Measurements from ENCODE around the gene PDHB. TPM values are rescaled to one million over a fixed set of nuclear protein-coding genes. Genes with fewer than 3 reads are reported as not detected.

PDHB gene
- total and polyA plus RNA-seq, 12 donors, result 59.2 to 264 (median 102) TPM

DNA sequence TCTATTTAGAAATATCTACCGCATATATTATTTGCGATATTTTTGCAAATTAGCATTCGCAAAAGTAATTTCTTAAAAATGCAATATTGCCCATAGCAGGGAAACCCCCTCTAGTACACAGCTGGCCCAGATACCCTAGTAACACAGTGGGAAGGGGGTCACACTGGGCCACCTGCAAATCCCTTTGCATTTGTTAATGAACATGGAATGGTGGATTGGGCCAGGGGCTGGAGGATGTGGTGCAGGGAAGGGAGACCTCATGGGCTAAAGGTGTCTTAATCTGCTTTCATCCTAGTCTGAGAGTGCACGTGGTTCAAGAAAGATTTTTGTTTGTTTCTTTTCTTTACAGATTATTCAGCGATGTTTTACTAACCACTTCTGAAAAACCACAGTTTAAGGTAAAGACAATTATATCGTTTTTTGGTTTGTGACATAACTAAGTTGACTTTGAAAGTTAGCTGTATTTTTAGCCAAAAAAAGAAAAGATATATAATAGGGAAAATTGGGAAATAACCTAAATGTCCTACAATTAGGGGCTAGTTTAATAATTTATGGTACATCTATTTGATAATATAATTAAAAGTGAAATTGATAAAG, 30.0 kb downstream of the PDHB start:
- no peak for DNase-seq
- Histone ChIP-seq H3K27me3 (no peaks in the 10 kb centered on the region), H3K9me3 (replicated peaks in 1 of 3) (no peaks in the 10 kb centered on the region), H3K4me3 (no peak overlapping the region), H3K36me3 (replicated peaks in 1 of 2) (peaks cover 0 to 23% of the 10 kb centered on the region in 2 donors), H3K27ac (no peak overlapping the region), H3K4me1 (replicated peaks in 1 of 2) (no peaks in the 10 kb centered on the region)
- 91 to 95% (median 93%) methylated on average over 6 of the region's 6 CpGs for WGBS, 4 donors
- intact Hi-C loops (cut with DNase I), result no loop called here
- TF ChIP-seq, protein P1, sequence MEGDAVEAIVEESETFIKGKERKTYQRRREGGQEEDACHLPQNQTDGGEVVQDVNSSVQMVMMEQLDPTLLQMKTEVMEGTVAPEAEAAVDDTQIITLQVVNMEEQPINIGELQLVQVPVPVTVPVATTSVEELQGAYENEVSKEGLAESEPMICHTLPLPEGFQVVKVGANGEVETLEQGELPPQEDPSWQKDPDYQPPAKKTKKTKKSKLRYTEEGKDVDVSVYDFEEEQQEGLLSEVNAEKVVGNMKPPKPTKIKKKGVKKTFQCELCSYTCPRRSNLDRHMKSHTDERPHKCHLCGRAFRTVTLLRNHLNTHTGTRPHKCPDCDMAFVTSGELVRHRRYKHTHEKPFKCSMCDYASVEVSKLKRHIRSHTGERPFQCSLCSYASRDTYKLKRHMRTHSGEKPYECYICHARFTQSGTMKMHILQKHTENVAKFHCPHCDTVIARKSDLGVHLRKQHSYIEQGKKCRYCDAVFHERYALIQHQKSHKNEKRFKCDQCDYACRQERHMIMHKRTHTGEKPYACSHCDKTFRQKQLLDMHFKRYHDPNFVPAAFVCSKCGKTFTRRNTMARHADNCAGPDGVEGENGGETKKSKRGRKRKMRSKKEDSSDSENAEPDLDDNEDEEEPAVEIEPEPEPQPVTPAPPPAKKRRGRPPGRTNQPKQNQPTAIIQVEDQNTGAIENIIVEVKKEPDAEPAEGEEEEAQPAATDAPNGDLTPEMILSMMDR (IDR thresholded peaks at IDR 0.05), result no peak
- no peak for TF ChIP-seq POLR2A (IDR thresholded peaks at IDR 0.05)

DNA sequence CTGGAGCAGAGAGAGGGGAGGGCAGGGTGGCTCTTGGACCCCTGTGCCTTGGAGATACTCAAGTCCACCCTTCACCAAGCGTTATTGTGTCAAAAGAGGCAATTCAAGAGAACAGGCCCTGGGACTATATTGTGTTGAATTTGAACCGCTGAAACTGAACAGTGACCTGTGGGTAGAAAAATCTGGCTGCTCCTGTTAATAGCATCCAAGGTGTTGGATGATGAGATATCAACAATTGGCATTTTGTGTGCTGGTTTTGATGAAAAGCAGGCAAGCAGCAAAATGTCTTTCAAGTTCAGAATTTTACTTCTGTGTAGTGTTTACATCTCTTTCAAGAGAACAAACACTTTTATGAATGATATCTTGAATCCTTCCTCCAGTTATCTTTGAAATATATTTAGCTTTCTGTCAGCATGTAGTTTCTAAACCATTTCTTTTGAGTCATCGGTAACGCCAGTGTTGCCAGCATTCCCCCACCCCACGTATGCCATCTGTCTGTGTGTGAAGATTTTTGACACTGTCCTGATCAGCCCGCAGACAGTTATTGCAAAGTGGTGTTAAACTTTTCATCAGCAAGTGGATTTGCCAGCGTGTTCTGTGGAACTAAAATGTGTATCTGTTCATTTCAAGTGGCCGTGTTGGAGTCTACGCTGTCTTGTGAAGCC, 34.8 kb downstream of the PDHB start:
- Histone ChIP-seq H3K9me3 (replicated peaks in 1 of 3) (no peaks in the 10 kb centered on the region), H3K27ac (no peak overlapping the region), H3K36me3 (replicated peaks in 1 of 2) (peaks cover 0 to 53% of the 10 kb centered on the region in 2 donors), H3K27me3 (no peaks in the 10 kb centered on the region), H3K4me3 (no peak overlapping the region), H3K4me1 (replicated peaks in 1 of 2) (no peaks in the 10 kb centered on the region)
- DNase-seq, result no peak
- intact Hi-C loops (cut with DNase I), result no loop called here
- 91 to 96% (median 94%) methylated on average over 8 to 9 of the region's 9 CpGs for WGBS, 4 donors
- TF ChIP-seq POLR2A (IDR thresholded peaks at IDR 0.05), result no peak
- TF ChIP-seq, protein P1 (IDR thresholded peaks at IDR 0.05), result no peak

DNA sequence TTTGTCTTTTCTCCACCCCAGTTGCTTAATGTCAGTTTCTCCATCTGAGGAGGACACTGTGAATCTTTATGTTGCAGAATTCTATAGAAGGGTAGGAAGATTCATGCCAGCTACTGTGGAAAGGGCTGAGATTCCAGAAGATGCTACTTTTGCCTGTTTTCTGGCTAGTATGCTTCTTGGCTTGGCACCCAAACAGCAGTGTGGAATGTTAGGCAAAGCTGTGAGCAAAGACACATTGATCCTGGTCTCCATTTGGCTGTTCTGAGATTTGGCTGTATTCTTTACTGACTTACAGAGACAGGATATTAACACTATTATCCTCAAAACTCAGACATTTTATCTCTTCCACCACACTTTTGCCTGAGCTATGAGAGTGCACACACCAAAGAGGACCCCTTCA, 39.3 kb downstream of the PDHB start:
- H3K36me3 ChIP-seq (replicated peaks in 1 of 2), result peaks cover 0 to 37% of the 10 kb centered on the region in 2 donors
- no peaks in the 10 kb centered on the region for H3K9me3 ChIP-seq (replicated peaks in 1 of 3)
- no peaks in the 10 kb centered on the region for H3K27me3 ChIP-seq
- no peak overlapping the region for H3K4me3 ChIP-seq
- no peak for DNase-seq
- TF ChIP-seq POLR2A (IDR thresholded peaks at IDR 0.05), result no peak
- TF ChIP-seq, protein P1 (IDR thresholded peaks at IDR 0.05), result no peak
- H3K4me1 ChIP-seq (replicated peaks in 1 of 2), result peaks cover 11 to 22% of the 10 kb centered on the region in 2 donors
- H3K27ac ChIP-seq, result no peak overlapping the region
- intact Hi-C loops (cut with DNase I), result no loop called here

DNA sequence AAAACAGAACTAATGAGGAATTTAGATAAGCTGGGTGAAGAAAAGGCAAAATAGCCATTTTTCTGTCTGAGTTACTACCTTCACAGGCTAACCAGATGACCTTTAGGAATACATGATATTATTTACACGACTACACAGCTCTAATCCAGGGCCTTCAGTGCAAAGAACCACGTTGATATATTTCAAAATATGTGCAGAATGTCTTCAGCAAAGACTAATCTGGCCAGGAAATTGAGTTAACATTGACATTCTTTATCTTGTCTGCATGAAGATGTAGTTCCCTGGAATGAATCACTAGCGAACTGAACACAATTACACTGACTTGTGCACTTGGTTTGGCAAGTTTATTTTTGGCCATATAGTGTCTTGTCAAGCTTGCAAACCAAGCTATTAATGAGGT, 41.5 kb downstream of the PDHB start:
- TF ChIP-seq, protein P1 (IDR thresholded peaks at IDR 0.05), result no peak
- TF ChIP-seq POLR2A (IDR thresholded peaks at IDR 0.05), result no peak
- WGBS, 4 donors, result 10 to 36% (median 21%) methylated on average over 3 of the region's 3 CpGs
- Histone ChIP-seq H3K27me3 (no peaks in the 10 kb centered on the region), H3K9me3 (replicated peaks in 1 of 3) (no peaks in the 10 kb centered on the region), H3K4me1 (replicated peaks in 1 of 2) (peaks cover 19 to 43% of the 10 kb centered on the region in 2 donors), H3K27ac (peak overlapping the region in 3 of 5 donors; percentile 48 to 73 (median 64)), H3K36me3 (replicated peaks in 1 of 2) (peaks cover 0 to 19% of the 10 kb centered on the region in 2 donors), H3K4me3 (no peak overlapping the region)
- DNase-seq, result no peak
- intact Hi-C loops (cut with DNase I), result no loop called here
